NOMO-1 (cell line): ENCODE measurements around the gene DAAM2.

Experiments used
- DNase-seq, 2 experiments: peaks; one replicate each; lab custom pipeline; 2025; ENCODE audit not compliant: unreplicated experiment in 2 of 2; lab: John Stamatoyannopoulos, UW

DAAM2 gene

GRCh38 chr6:39786649-39787048 lies 5.5 kb upstream of the DAAM2 start:
- DNase-seq: no peak

GRCh38 chr6:39787322-39787721 lies 4.9 kb upstream of the DAAM2 start:
- DNase-seq: no peak

- DNase-seq: no peak
Observed at GRCh38 chr6:39790772-39791171, 1.4 kb upstream of the DAAM2 start.

- no peak for DNase-seq
Observed at GRCh38 chr6:39791311-39791710, 865 bp upstream of the DAAM2 start.

- DNase-seq: no peak
Observed at GRCh38 chr6:39792540-39793450, 619 bp downstream of the DAAM2 start.

- no peak for DNase-seq
Observed at GRCh38 chr6:39793516-39793915, 1.3 kb downstream of the DAAM2 start.

GRCh38 chr6:39794231-39794630 lies 2.1 kb downstream of the DAAM2 start:
- DNase-seq: no peak

GRCh38 chr6:39797751-39798150 lies 5.6 kb downstream of the DAAM2 start:
- no peak for DNase-seq

GRCh38 chr6:39800034-39801032 lies 8.2 kb downstream of the DAAM2 start:
- DNase-seq: no peak

- no peak for DNase-seq
Observed at GRCh38 chr6:39801456-39802251, 9.5 kb downstream of the DAAM2 start.

GRCh38 chr6:39803872-39804271 lies 11.7 kb downstream of the DAAM2 start:
- DNase-seq: no peak

GRCh38 chr6:39804466-39805065 lies 12.4 kb downstream of the DAAM2 start:
- DNase-seq: no peak

GRCh38 chr6:39806278-39806677 lies 14.1 kb downstream of the DAAM2 start:
- DNase-seq: no peak

- no peak for DNase-seq
Observed at GRCh38 chr6:39808346-39808745, 16.2 kb downstream of the DAAM2 start.

GRCh38 chr6:39808964-39809363 lies 16.8 kb downstream of the DAAM2 start:
- no peak for DNase-seq

GRCh38 chr6:39811835-39812345 lies 19.7 kb downstream of the DAAM2 start:
- DNase-seq: no peak

- DNase-seq: no peak
Observed at GRCh38 chr6:39812496-39812852, 20.3 kb downstream of the DAAM2 start.

- DNase-seq: no peak
Observed at GRCh38 chr6:39812853-39813533, 20.8 kb downstream of the DAAM2 start.

- DNase-seq: no peak
Observed at GRCh38 chr6:39814236-39814635, 22.1 kb downstream of the DAAM2 start.

GRCh38 chr6:39815356-39815755 lies 23.2 kb downstream of the DAAM2 start:
- DNase-seq: no peak
